HCT116 (cell line): ENCODE results near the gene FAM20C. TPM values are rescaled to one million over a fixed set of nuclear protein-coding genes. Genes with fewer than 3 reads are reported as not detected.

Experiments
- ATAC-seq: fragments of 200-7000 bp; cut with Tn5 transposase; 2 replicates; pipeline ENCODE4 v1.9.1; 2020; ENCODE audit warnings: mild to moderate bottlenecking, moderate library complexity
- BruUV-seq: library from RNA; stranded (reverse); fragments of 400-500 nt; replicated peaks from 2 replicates; lab custom pipeline; 2021; lab: Mats Ljungman, UMichigan
- CTCF ChIA-PET: fragments of 300-600 bp; sonication (Branson Sonifier 250); formaldehyde crosslinking; loops from one replicate; lab custom pipeline; 2021; ENCODE audit warnings: antibody characterized with exemption; lab: Charles Lee
- POLR2A ChIA-PET: fragments of 300-600, 350-600 bp; sonication (Branson Sonifier 250); formaldehyde crosslinking; loops from one replicate; lab custom pipeline; 2021; ENCODE audit warnings: antibody characterized with exemption; lab: Charles Lee
- RAD21 ChIA-PET, 2 experiments: fragments of 300-600 bp; sonication (Branson Sonifier 250); formaldehyde crosslinking; loops; one replicate each; lab custom pipeline; 2023; ENCODE audit warnings: low total read pairs in 2 of 2; ENCODE audit not compliant: uncharacterized antibody in 2 of 2, unreplicated experiment in 2 of 2, low non-redundant PET in 1 of 2; lab: Charles Lee
- DNase-seq: peaks from one replicate; pipeline ENCODE4 v3.0.0-alpha.2; 2010; ENCODE audit warnings: low read depth, low spot score
- H2AFZ ChIP-seq: fragments of 200-600 bp; shearing (Covaris generic), sonication (generic); 2 replicates; pipeline ENCODE4 v1.6.1; 2017; ENCODE audit warnings: low read depth, mixed run types, mixed read lengths, antibody characterized with exemption, low read length; ENCODE audit not compliant: poor library complexity, severe bottlenecking
- H3K27ac ChIP-seq: 2 replicates; pipeline ENCODE4 v1.5.1; 2012; ENCODE audit warnings: low read depth, low read length
- H3K27me3 ChIP-seq: fragments of 200-600 bp; sonication (generic); 2 replicates; pipeline ENCODE4 v1.6.1; 2016; ENCODE audit warnings: mixed run types, low read length, mixed read lengths; ENCODE audit not compliant: insufficient read depth
- H3K36me3 ChIP-seq, 2 experiments: fragments of 200-500 bp in 1 of 2; fragments of 200-600 bp in 1 of 2; sonication (Bioruptor generic) in 1 of 2; sonication (generic) in 1 of 2; 2 replicates each; pipeline versions ENCODE4 v1.5.1 to v1.6.1; 2014 to 2016; ENCODE audit warnings: low read length in 2 of 2, inconsistent platforms in 1 of 2, mixed read lengths in 1 of 2, mixed run types in 1 of 2; ENCODE audit not compliant: insufficient read depth in 2 of 2, control insufficient read depth in 1 of 2
- H3K4me1 ChIP-seq, 2 experiments: fragments of 200-600 bp in 1 of 2; sonication (generic) in 1 of 2; 2 replicates each; pipeline versions ENCODE4 v1.5.1 to v1.6.1; 2012 to 2017; ENCODE audit warnings: low read length in 2 of 2, inconsistent platforms in 1 of 2, mild to moderate bottlenecking in 1 of 2, mixed read lengths in 1 of 2, mixed run types in 1 of 2, moderate library complexity in 1 of 2; ENCODE audit not compliant: insufficient read depth in 2 of 2, control insufficient read depth in 1 of 2
- H3K4me2 ChIP-seq: fragments of 200-600 bp; sonication (generic); 2 replicates; pipeline ENCODE4 v1.6.1; 2017; ENCODE audit warnings: mixed run types, low read length, mixed read lengths
- H3K4me3 ChIP-seq, 2 experiments: fragments of 200-600 bp in 1 of 2; sonication (generic) in 1 of 2; replicated peaks in 1 of 2; 2 replicates each; pipeline ENCODE4 v1.5.1; 2011 to 2016; ENCODE audit warnings: low read length in 2 of 2, control low read depth in 1 of 2, low read depth in 1 of 2, mild to moderate bottlenecking in 1 of 2, mixed read lengths in 1 of 2, mixed run types in 1 of 2
- H3K79me2 ChIP-seq: fragments of 200-600 bp; sonication (generic); 2 replicates; pipeline ENCODE4 v1.6.1; 2017; ENCODE audit warnings: mild to moderate bottlenecking, mixed run types, low read length, moderate library complexity, mixed read lengths; ENCODE audit not compliant: insufficient read depth
- H3K9ac ChIP-seq: fragments of 200-600 bp; sonication (generic); 2 replicates; pipeline ENCODE4 v1.6.1; 2016; ENCODE audit warnings: low read length, mixed read lengths
- H3K9me2 ChIP-seq: fragments of 200-600 bp; sonication (generic), shearing (Covaris generic); 2 replicates; pipeline ENCODE4 v1.6.1; 2017; ENCODE audit warnings: mixed run types, mild to moderate bottlenecking, moderate library complexity; ENCODE audit not compliant: insufficient read depth
- H3K9me3 ChIP-seq, 2 experiments: fragments of 200-500 bp in 1 of 2; fragments of 200-600 bp in 1 of 2; sonication (Bioruptor generic) in 1 of 2; sonication (generic) in 1 of 2; 2 replicates each; pipeline ENCODE4 v1.6.1; 2014 to 2017; ENCODE audit warnings: low read length in 2 of 2, mixed read lengths in 2 of 2, inconsistent platforms in 1 of 2, low read depth in 1 of 2, mild to moderate bottlenecking in 1 of 2, mixed run types in 1 of 2, moderate library complexity in 1 of 2; ENCODE audit not compliant: control insufficient read depth in 1 of 2, insufficient read depth in 1 of 2
- H4K20me1 ChIP-seq: fragments of 200-600 bp; sonication (generic), shearing (Covaris generic); 2 replicates; pipeline ENCODE4 v1.6.1; 2017; ENCODE audit warnings: mixed run types, mild to moderate bottlenecking, moderate library complexity; ENCODE audit not compliant: insufficient read depth
- CBX3 ChIP-seq: IDR thresholded peaks from 2 replicates; pipeline ENCODE4 v1.6.1; 2012; ENCODE audit warnings: low read depth
- CEBPB ChIP-seq: IDR thresholded peaks from 2 replicates; pipeline ENCODE4 v1.6.1; 2012; ENCODE audit warnings: low read depth
- EGR1 ChIP-seq: IDR thresholded peaks from 2 replicates; pipeline ENCODE4 v1.6.1; 2012; ENCODE audit warnings: low read depth
- ELF1 ChIP-seq: IDR thresholded peaks from 2 replicates; pipeline ENCODE4 v1.6.1; 2012; ENCODE audit warnings: low read depth, borderline replicate concordance
- EZH2 ChIP-seq: fragments of 200-600 bp; sonication (generic); IDR thresholded peaks from 2 replicates; pipeline ENCODE4 v1.6.1; 2017; ENCODE audit warnings: antibody characterized with exemption, mixed run types
- EZH2phosphoT487 ChIP-seq: fragments of 200-600 bp; IDR thresholded peaks from 2 replicates; pipeline ENCODE4 v1.6.1; 2018; ENCODE audit warnings: antibody characterized with exemption, borderline replicate concordance
- FOSL1 ChIP-seq: IDR thresholded peaks from 2 replicates; pipeline ENCODE4 v1.6.1; 2012; ENCODE audit warnings: low read depth
- JUND ChIP-seq: IDR thresholded peaks from 2 replicates; pipeline ENCODE4 v1.6.1; 2012
- POLR2A ChIP-seq: IDR thresholded peaks from 2 replicates; pipeline ENCODE4 v1.7.0; 2011; ENCODE audit warnings: borderline replicate concordance; ENCODE audit not compliant: insufficient read depth, insufficient read length; ENCODE audit errors: extremely low read depth
- POLR2AphosphoS5 ChIP-seq: IDR thresholded peaks from 2 replicates; pipeline ENCODE4 v1.6.1; 2011; ENCODE audit warnings: mild to moderate bottlenecking, low read depth, low read length, moderate library complexity
- SIN3A ChIP-seq: IDR thresholded peaks from 2 replicates; pipeline ENCODE4 v1.6.1; 2012; ENCODE audit warnings: low read depth
- SP1 ChIP-seq: IDR thresholded peaks from 2 replicates; pipeline ENCODE4 v1.6.1; 2012; ENCODE audit warnings: low read depth
- SRF ChIP-seq: IDR thresholded peaks from 2 replicates; pipeline ENCODE4 v1.6.1; 2012; ENCODE audit warnings: low read depth
- TCF7L2 ChIP-seq: IDR thresholded peaks from 2 replicates; pipeline ENCODE4 v1.7.0; 2011; ENCODE audit warnings: borderline replicate concordance, inconsistent platforms; ENCODE audit not compliant: insufficient read depth, insufficient read length; ENCODE audit errors: extremely low read depth
- ZNF274 ChIP-seq: fragments of 200-500 bp; sonication (Bioruptor generic); IDR thresholded peaks from 2 replicates; pipeline ENCODE4 v1.6.1; 2014; ENCODE audit warnings: mild to moderate bottlenecking, low read depth, low read length, inconsistent platforms
- intact Hi-C: fragments of 100-400 bp; cut with micrococcal nuclease; formaldehyde crosslinking; loops from 2 replicates; pipeline ENCODE4 v1.10.0; 2022
- total RNA-seq: library from RNA; stranded (reverse); gene quantifications from one replicate; pipeline ENCODE4 v1.2.1, GENCODE V29; 2021; ENCODE audit not compliant: unreplicated experiment
- TF ChIP-seq, protein P1 (sequence below): IDR thresholded peaks from 2 replicates; pipeline ENCODE4 v1.6.1; 2012
- TF ChIP-seq, protein P2 (sequence below), 3 experiments: fragments of 200-600 bp in 1 of 3; sonication (generic) in 1 of 3; IDR thresholded peaks in 2 of 3; conservative IDR thresholded peaks in 1 of 3; 2 replicates each; pipeline ENCODE4 v1.5.1; 2012 to 2017; ENCODE audit warnings: low read depth in 2 of 3, low read length in 2 of 3, antibody characterized with exemption in 1 of 3, borderline replicate concordance in 1 of 3, control low read depth in 1 of 3, mild to moderate bottlenecking in 1 of 3, mixed read lengths in 1 of 3, mixed run types in 1 of 3, moderate library complexity in 1 of 3; ENCODE audit not compliant: insufficient read depth in 1 of 3
- TF ChIP-seq, protein P3 (sequence below): IDR thresholded peaks from 2 replicates; pipeline ENCODE4 v1.6.1; 2011; ENCODE audit warnings: mild to moderate bottlenecking, low read length, moderate library complexity; ENCODE audit not compliant: insufficient replicate concordance; ENCODE audit errors: extremely low read depth
- TF ChIP-seq, protein P4 (sequence below): IDR thresholded peaks from 2 replicates; pipeline ENCODE4 v1.6.1; 2012

Gene FAM20C
- total RNA-seq, 1 experiment from 2014 or later: 27.1 TPM

DNA sequence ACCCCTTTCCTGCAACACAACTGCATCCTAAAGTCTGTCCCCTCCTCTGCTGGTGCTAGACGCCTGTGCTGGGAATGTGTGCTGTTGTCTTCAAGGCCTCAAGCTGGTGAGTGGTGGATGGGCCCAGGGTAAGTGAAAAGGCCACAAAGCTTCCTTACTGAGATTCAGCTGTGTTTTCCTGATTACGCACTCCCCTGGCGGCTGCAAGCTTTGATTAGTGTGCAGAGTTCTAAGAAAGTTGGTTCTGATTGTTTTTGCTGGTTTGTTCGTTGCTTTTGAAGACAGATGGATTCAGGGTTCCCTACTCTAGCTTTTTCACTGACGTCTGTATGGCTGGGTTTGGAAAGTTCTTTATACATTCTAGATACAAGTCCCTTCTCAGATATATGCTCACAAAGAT, 85.7 kb downstream of the FAM20C start (continued):
- TF ChIP-seq, protein P1, sequence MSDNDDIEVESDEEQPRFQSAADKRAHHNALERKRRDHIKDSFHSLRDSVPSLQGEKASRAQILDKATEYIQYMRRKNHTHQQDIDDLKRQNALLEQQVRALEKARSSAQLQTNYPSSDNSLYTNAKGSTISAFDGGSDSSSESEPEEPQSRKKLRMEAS: no peak
- TF ChIP-seq POLR2A: no peak
- no peak for TF ChIP-seq EZH2phosphoT487

DNA sequence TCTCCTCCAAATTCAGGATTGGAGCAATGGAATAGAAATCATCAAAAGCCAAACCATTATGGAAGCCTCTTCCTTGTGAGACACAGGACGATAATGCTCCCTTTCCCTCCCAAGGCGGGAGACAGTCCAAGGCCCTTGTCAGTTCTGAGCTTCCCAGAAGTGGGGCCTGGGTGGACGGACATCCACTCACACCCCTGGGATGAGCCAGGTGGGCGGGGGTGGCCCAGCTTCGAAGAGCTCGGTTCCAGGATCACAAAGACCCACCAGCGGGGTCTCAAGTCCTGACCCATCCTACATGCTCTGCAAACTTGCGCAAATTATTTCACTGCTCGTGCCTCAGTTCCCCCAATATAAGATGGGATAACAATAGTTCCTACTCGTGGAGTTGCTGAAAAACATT, 87.5 kb downstream of the FAM20C start:
- ChIA-PET RAD21 (no interaction called here), CTCF (no interaction called here), POLR2A (no interaction called here)
- Histone ChIP-seq H3K9me2 (no peaks in the 10 kb centered on the region), H3K79me2 (no peaks in the 10 kb centered on the region), H4K20me1 (no peaks in the 10 kb centered on the region), H3K4me2 (no peak overlapping the region), H3K9ac (no peak overlapping the region), H3K4me1 (no peaks in the 10 kb centered on the region), H2AFZ (no peak overlapping the region), H3K4me3 (no peak overlapping the region), H3K9me3 (peaks cover 7 to 12% of the 10 kb centered on the region in 2 experiments; a peak in 2 of 4 replicates), H3K27me3 (no peaks in the 10 kb centered on the region), H3K36me3 (no peaks in the 10 kb centered on the region), H3K27ac (no peak overlapping the region)
- ATAC-seq: no peak
- no TSS peak for BruUV-seq
- no peak for DNase-seq
- TF ChIP-seq SRF (no peak), ZNF274 (no peak), EZH2phosphoT487 (no peak), FOSL1 (no peak), EGR1 (no peak), CBX3 (no peak), CEBPB (no peak), EZH2 (no peak), JUND (no peak), TCF7L2 (no peak), SIN3A (no peak), POLR2A (no peak), POLR2AphosphoS5 (no peak), ELF1 (no peak), SP1 (no peak)
- TF ChIP-seq, protein P1: no peak
- TF ChIP-seq, protein P2, sequence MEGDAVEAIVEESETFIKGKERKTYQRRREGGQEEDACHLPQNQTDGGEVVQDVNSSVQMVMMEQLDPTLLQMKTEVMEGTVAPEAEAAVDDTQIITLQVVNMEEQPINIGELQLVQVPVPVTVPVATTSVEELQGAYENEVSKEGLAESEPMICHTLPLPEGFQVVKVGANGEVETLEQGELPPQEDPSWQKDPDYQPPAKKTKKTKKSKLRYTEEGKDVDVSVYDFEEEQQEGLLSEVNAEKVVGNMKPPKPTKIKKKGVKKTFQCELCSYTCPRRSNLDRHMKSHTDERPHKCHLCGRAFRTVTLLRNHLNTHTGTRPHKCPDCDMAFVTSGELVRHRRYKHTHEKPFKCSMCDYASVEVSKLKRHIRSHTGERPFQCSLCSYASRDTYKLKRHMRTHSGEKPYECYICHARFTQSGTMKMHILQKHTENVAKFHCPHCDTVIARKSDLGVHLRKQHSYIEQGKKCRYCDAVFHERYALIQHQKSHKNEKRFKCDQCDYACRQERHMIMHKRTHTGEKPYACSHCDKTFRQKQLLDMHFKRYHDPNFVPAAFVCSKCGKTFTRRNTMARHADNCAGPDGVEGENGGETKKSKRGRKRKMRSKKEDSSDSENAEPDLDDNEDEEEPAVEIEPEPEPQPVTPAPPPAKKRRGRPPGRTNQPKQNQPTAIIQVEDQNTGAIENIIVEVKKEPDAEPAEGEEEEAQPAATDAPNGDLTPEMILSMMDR (IDR thresholded peaks at IDR 0.05 in 2 of 3, conservative IDR thresholded peaks at IDR 0.05 in 1 of 3; ENCODE audit: borderline replicate concordance in 1 of 3, insufficient read depth in 1 of 3, low read depth in 2 of 3, low read length in 2 of 3): no peak
- TF ChIP-seq, protein P3, sequence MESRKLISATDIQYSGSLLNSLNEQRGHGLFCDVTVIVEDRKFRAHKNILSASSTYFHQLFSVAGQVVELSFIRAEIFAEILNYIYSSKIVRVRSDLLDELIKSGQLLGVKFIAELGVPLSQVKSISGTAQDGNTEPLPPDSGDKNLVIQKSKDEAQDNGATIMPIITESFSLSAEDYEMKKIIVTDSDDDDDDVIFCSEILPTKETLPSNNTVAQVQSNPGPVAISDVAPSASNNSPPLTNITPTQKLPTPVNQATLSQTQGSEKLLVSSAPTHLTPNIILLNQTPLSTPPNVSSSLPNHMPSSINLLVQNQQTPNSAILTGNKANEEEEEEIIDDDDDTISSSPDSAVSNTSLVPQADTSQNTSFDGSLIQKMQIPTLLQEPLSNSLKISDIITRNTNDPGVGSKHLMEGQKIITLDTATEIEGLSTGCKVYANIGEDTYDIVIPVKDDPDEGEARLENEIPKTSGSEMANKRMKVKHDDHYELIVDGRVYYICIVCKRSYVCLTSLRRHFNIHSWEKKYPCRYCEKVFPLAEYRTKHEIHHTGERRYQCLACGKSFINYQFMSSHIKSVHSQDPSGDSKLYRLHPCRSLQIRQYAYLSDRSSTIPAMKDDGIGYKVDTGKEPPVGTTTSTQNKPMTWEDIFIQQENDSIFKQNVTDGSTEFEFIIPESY: no peak
- TF ChIP-seq, protein P4, sequence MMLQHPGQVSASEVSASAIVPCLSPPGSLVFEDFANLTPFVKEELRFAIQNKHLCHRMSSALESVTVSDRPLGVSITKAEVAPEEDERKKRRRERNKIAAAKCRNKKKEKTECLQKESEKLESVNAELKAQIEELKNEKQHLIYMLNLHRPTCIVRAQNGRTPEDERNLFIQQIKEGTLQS: no peak
- TF ChIP-seq, all 23 proteins: peak for 0
- intact Hi-C loops: no loop called here
